ENCODE data around the gene SMARCAL1.
"Not testable (repeated sequence)": the region's sequence is repeated elsewhere in the genome, so short reads cannot be mapped to it uniquely, and the experiment has no call there.

The SMARCAL1 gene

GRCh38 chr2:216503159-216503629, 90.9 kb downstream of the SMARCAL1 start:
- no peak for DNase-seq

GRCh38 chr2:216503697-216504375, 91.6 kb downstream of the SMARCAL1 start:
- DNase-seq: no peak

GRCh38 chr2:216504376-216504762, 92.1 kb downstream of the SMARCAL1 start:
- DNase-seq: no peak

GRCh38 chr2:216505133-216506106, 93.1 kb downstream of the SMARCAL1 start:
- no peak for DNase-seq

- no peak for DNase-seq
These were observed 95.2 kb downstream of the SMARCAL1 start for GRCh38 chr2:216507220-216508160.

GRCh38 chr2:216508229-216508628, 95.9 kb downstream of the SMARCAL1 start:
- no peak for DNase-seq

GRCh38 chr2:216516730-216517350, 104.6 kb downstream of the SMARCAL1 start:
- DNase-seq: no peak

- DNase-seq: no peak
These were observed 105.4 kb downstream of the SMARCAL1 start for GRCh38 chr2:216517447-216518225.

GRCh38 chr2:216518566-216519119, 106.4 kb downstream of the SMARCAL1 start:
- DNase-seq: not testable (repeated sequence)

GRCh38 chr2:216519154-216519762, 107.0 kb downstream of the SMARCAL1 start:
- DNase-seq: peak; percentile 14

GRCh38 chr2:216520112-216520511, 107.8 kb downstream of the SMARCAL1 start:
- no peak for DNase-seq

GRCh38 chr2:216522892-216523502, 110.7 kb downstream of the SMARCAL1 start:
- no peak for DNase-seq

GRCh38 chr2:216525972-216526371, 113.7 kb downstream of the SMARCAL1 start:
- no peak for DNase-seq

- no peak for DNase-seq
These were observed 114.7 kb downstream of the SMARCAL1 start for GRCh38 chr2:216526939-216527338.

- DNase-seq: no peak
These were observed 115.3 kb downstream of the SMARCAL1 start for GRCh38 chr2:216527600-216527999.

GRCh38 chr2:216532562-216532961, 120.3 kb downstream of the SMARCAL1 start:
- DNase-seq: no peak
